Hindlimb muscle (tissue), 1 donor: Measurements from ENCODE around the gene ERVFRD-1. TPM values are rescaled to one million over a fixed set of nuclear protein-coding genes. Genes with fewer than 3 reads are reported as not detected.
"Not testable (repeated sequence)": the region's sequence is repeated elsewhere in the genome, so short reads cannot be mapped to it uniquely, and the experiment has no call there.

Experiments used
- DNase-seq: peaks from one replicate; pipeline ENCODE4 v3.0.0-alpha.2; 2013
- polyA plus RNA-seq: library from polyadenylated mRNA; unstranded; fragments of 120-200 nt; gene quantifications from one replicate; pipeline ENCODE4 v1.2.1, GENCODE V29; 2013; ENCODE audit not compliant: insufficient read length

The ERVFRD-1 gene
- polyA plus RNA-seq, 1 donor = 0.08 TPM

DNA sequence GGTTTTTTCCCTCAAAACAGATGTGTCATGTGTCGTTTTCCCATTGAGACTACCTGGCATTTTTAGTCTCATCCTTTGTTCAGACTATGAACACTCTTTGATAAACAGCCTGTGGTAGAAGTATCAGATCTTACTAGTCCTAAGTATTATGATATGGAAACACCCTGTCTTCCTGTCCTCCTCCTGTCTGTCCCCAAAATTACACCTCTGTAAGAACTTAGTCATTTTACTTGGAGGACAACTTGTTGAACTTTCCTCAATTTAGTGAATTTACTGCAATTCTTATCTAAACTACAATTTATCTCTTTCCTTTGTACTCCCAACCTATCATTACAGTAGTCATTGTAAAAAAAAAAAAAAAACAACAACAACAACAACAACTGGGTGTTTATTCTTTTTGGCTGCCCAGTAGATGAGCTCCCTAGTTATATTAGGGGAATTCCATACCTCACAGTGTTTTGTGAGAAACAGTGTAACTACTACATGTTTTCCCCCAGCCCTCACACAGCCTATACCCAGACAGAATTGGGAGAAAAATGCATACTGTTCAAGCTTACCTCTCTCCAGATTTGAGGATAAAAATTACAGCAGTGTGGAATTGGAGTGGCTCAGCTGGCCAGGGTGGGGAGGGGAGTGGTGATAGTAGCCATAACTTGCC lies 18.5 kb upstream of the ERVFRD-1 start:
- DNase-seq = no peak

DNA sequence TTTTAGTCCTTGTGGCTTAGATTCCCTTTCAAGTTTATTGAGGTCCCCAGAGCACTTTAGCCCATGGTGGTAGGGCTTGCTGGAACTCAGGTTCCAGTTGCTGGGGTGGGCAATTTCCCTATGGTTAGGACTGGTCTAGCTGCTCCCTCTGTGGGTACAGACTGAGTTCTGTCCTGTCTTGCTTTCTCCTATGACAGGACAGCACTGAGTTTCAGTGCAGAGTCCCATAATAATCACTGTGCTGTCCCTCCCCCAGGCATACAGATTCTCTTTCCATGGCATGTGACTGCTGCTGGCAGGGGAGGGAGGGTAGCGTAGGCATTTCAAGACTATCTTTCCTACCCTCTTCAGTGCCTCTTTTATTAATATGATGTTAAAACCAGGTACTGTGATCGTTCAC lies 17.1 kb upstream of the ERVFRD-1 start:
- DNase-seq = no peak

GRCh38 chr6:11126876-11127275 lies 15.4 kb upstream of the ERVFRD-1 start:
- no peak for DNase-seq

DNA sequence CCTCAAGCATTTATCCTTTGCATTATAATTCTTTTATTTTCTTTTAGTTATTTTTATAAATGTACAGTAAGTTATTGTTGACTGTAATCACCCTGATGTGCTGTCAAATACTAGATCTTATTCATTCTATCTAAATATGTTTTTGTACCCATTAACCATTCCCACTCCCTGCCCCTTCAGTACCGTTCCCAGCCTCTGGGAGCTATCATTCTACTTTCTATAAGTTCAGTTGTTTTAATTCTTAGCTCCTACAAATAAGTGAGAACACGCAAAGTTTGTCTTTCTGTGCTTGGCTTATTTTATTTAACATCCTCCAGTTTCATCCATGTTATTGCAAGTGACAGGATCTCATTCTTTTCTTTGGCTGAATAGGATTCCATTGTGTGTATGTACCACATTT lies 12.5 kb upstream of the ERVFRD-1 start:
- no peak for DNase-seq

DNA sequence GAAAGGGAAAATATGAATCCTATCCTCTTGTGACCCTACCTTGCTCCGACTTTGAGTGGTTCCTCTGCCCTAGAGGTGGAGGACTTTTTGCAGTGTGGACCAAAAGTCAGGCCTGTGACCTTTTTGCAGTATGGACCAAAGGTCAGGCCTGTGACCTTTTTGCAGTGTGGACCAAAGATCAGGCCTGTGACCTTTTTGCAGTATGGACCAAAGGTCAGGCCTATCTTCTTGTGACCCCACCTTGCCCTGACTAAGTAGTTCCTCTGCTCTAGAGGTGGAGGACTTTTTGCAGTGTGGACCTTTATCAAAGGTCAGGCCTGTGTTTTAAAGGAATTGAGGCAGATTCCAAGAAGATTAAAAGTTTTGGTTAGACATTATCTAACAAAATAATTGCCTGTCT lies 10.9 kb upstream of the ERVFRD-1 start:
- DNase-seq = no peak

DNA sequence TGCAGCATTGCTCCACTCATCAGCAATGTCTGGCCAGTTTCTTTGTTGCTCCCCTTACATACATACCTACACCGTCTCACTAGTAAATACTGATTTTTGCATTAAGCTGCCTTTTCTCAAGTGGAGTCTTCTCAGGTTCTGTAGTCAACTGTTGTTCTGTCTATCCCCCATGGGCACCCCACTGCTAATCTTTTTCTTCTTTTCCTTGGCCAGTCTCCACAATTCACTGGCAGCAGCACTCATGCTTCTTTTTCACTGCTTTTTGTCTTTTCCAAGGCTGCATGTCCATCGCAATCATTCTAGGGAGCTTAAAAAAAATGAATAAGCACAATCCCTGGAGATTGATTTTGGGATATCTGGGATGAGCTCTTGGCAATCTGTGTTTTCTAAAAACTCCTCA lies 10.3 kb upstream of the ERVFRD-1 start:
- no peak for DNase-seq

DNA sequence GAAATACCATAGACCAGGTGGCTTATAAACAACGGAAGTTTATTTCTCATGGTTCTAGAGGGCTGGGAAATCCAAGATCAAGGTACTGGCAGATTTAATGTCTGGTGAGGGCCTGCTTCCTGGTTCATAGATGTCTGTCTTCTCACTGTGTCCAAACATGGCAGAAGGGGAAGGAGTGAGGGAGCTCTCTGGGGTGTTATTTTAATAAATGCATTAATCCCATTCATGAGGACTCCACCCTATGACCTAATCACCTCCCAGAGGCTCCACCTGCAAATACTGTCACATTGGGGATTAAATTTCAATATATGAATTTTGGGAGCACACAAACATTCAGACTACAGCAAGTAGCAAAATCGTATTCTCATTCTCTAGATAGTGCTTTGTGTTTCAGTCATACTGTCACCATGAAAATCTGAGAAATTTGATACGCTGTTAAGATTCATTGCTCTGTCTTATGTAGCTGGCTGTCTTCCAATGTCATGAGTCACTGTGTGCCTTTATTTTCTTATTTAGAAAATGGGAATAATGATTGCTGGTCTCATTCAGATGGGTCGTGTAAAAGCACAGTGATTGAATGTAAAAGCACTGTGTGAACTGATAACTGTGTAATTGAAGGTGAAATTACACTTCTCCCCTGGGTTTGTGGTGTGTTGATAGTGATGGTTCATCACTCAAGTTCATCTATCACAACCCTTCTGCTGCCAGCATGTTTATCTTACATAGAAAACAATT lies 8.9 kb upstream of the ERVFRD-1 start:
- DNase-seq = no peak

- DNase-seq = not testable (repeated sequence)
Observed at GRCh38 chr6:11115808-11116536, 4.4 kb upstream of the ERVFRD-1 start.

DNA sequence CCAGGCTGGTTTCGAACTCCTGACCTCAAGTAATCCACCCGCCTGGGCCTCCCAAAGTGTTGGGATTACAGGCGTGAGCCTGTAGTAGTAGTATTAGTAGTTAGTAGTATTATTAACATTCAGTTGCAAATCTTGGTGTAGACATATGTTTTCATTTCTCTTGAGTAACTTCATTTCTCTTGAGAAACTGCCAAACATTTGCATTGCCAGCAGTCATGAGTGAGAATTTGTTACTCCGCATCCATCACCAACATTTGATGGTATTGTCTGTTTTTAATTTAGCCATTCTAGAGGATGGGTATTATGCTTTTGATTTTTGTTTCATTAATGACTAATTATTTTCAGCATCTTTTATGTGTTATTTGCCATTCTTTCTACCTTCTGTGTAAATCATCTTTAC lies 1.5 kb upstream of the ERVFRD-1 start:
- no peak for DNase-seq

GRCh38 chr6:11111769-11112437 lies 378 bp upstream of the ERVFRD-1 start:
- DNase-seq = no peak

- DNase-seq = no peak
Observed at GRCh38 chr6:11108726-11109125, 2.8 kb downstream of the ERVFRD-1 start.

- DNase-seq = no peak
Observed at GRCh38 chr6:11103065-11103464, 8.5 kb downstream of the ERVFRD-1 start.

- no peak for DNase-seq
Observed at GRCh38 chr6:11101417-11101816, 10.1 kb downstream of the ERVFRD-1 start.

DNA sequence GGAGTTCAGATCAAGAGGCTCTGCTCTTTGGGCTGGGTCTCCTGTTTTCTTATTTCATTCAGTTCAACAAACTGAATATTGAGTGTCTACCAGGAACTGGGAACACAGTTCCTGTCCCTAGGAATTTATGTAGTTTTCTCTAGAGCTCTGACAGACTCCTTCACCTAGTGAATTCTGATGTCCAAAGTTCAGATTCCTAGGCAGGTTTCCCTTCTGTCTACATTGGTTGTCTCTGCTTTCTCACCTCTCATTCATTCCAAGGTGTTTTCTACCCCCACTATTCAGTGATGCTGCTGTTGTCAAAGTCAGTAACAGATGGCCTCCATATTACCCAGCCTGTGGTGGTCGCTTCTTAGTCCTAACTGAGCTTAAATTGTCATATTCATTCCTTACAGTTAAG lies 13.5 kb downstream of the ERVFRD-1 start:
- no peak for DNase-seq

DNA sequence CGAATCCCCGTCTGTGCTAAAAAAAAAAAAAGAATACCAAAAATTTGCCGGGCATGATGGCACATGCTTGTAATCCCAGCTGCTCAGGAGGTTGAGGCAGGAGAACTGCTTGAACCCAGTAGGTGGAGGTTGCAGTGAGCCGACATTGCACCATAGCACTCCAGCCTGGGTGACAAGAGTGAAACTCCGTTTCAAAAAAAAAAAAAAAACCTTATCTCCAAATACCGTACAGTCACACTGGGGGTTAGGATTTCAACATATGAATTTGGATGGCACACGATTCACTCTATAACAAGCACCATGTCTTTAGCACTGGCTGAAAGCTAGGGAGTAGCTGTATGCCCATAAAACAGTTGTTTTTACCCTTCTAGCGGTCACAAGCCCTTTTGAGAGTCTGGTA lies 14.0 kb downstream of the ERVFRD-1 start:
- DNase-seq = no peak

DNA sequence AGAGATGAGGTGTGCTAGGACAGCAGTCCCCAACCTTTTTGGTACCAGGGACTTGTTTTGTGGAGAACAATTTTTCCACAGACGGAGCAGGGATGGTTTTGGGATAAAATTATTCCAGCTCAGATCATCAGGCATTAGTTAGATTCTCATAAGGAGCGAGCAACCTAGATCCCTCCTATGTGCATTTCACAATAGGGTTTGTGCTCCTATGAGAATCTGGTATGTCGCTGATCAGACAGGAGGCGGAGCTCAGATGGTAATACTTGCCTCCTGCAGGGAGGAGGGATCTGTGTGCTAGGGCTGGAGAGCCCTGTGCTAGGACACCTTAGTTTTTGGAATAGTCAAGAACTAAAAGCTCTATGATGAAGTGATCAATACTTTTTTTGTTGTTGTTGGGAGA lies 15.4 kb downstream of the ERVFRD-1 start:
- no peak for DNase-seq

DNA sequence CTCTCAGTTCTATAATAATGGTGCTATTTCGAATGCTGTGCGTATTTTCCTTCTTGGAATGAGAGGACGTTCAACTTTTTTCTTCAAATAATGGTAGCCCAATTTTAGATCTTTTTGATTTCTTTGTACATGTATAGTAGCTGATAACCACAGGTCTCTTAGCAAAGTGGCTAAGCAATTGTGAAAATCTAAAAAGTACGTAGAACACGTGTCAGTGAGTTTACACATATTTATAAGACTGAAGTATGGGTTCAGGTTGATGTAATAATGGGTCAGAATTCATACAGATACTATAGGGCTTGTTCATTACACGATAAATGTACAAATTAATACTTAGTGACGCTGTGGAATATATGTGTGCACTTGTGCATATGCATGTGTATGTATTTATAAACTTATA lies 16.6 kb downstream of the ERVFRD-1 start:
- no peak for DNase-seq

- peak; percentile 38 for DNase-seq
Observed at GRCh38 chr6:11094411-11094851, 17.1 kb downstream of the ERVFRD-1 start.

DNA sequence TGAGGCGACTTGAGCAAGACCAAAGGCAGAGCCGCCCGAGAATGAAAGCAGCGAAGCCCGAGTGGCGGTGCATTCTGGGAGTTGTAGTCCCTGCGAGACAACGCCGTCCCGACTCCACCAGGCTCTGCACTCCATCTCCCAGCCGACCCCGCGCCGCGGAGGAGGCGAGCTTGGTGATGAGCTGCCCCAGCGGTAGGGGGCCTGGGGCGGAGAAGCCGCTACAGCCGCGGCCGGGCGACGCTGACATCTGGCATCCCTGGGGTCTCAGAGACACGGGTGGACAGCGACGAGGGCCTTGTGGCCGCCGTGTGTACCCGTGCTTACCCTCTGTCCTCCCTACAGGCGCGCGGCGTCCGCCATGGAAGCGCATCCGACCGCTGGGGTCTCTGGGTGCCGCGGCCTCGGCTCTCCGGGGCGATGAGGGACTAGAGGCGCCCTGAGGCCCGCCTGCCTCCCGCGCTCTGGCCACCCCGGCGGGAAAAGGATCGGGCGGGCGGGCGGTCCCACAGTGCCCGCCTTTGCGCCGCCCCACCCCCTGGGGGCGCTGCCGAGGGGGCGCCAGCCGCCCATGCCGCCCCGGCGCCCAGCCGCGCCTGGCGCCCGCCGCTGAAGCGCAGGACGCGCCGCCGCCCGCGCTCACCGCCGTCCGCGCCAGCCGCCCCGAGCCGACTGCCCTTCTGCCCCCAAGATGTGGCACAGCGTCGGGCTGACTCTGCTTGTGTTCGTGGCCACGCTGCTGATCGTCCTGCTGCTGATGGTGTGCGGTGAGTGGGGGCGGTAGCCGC lies 17.7 kb downstream of the ERVFRD-1 start, which contains the start of gene SMIM13:
TSS of gene SMIM13 (plus strand) at position 209 of the 785 bp plus-strand sequence. CDS start at position 689, 480 bp downstream.
- DNase-seq = peak; percentile 97

DNA sequence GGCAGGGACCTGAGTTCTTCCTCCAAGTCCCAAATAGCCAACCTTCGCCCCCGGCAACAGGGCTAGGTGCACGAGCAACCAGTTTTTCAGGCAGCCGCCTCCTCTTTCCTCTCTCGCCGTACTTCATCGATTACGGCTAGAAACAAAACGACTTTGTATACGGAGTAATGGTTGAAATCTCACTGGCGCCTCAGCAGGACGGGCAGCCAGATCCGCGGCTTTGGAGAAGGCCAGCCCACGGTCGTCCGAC lies 18.2 kb downstream of the ERVFRD-1 start:
- DNase-seq = no peak

DNA sequence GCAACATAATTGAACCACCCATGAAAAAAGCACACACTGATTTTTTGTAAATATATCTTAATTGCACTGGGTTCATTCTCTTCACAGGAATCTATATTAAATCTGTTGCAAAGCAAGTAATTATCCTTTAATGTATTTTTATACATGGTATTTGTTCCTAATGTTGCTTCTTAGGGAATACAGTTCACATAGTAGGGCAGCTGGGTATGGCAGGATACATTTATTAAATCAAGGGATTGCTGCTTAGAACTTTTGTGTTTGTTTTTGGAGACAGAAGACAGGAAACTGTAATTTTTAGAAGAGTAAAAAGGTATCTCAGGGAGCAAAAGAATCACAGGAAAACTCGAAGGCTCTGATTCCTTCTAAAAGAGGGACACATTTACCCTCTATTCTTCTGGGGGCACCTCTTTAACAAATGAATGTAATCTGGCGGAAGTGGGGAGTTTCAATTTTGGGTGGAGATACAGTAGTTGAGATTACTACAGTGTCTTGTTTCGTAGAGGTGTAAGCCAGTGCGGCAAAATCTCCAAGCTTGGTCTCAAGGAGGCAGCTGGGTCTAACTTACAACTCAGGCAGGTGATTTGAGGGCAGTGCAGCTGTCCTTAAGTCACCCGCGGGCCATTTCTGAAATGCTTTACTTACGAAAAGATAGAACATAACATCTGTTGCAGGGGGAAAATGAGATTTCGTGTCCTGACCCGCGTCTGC lies 18.7 kb downstream of the ERVFRD-1 start:
- no peak for DNase-seq

DNA sequence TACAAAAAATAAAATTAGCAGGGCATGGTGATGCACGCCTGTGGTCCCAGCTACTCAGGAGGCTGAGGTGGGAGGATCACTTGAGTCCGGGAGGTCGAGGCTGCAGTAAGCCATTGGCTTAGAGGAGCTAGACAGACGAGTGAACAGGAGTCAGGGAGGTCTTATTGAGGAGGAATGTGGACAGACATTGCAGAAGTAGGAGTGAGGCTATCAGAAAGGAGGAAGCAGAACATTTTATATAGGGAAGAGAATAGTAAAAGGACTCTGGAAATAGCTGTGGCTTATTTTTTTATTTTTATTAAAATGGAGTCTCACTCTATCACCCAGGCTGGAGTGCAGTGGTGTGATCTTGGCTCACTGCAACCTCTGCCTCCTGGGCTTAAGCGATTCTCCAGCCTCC lies 20.4 kb downstream of the ERVFRD-1 start:
- not testable (repeated sequence) for DNase-seq
